Mucosa of descending colon (tissue), 3 donors: ENCODE measurements around the gene ATP5F1A. TPM values are rescaled to one million over a fixed set of nuclear protein-coding genes. Genes with fewer than 3 reads are reported as not detected.

Experiments
- ATAC-seq: fragments of 200-7000 bp; cut with Tn5 transposase; one replicate; pipeline ENCODE4 v1.9.1; 2020; ENCODE audit warnings: mild to moderate bottlenecking, moderate library complexity
- DNase-seq, 3 donors: peaks; one replicate each; pipeline ENCODE4 v3.0.0-alpha.2; 2020
- H3K36me3 ChIP-seq: fragments of 200-600 bp; one replicate; pipeline ENCODE4 v1.8.0; 2021; ENCODE audit warnings: low read depth, mild to moderate bottlenecking
- H3K4me1 ChIP-seq: fragments of 200-600 bp; one replicate; pipeline ENCODE4 v1.8.0; 2021; ENCODE audit warnings: low read depth, mild to moderate bottlenecking
- H3K4me3 ChIP-seq: fragments of 200-600 bp; one replicate; pipeline ENCODE4 v1.8.0; 2021; ENCODE audit warnings: mild to moderate bottlenecking
- H3K9me3 ChIP-seq: fragments of 200-600 bp; one replicate; pipeline ENCODE4 v1.8.0; 2021; ENCODE audit warnings: mild to moderate bottlenecking
- intact Hi-C, 2 donors: fragments of 100-400 bp; cut with DNase I in 1 of 2; cut with micrococcal nuclease in 1 of 2; formaldehyde crosslinking; loops; one replicate each; pipeline versions ENCODE4 v1.11.0 to v1.11.1; 2022; cut with DNase I, micrococcal nuclease
- total RNA-seq, 3 donors: library from RNA; stranded (reverse); fragmentation: NEBNext Ultra II Directional in 2 of 3; extraction: Animal tissue kit (Norgen Biotek cat#: 25700) in 2 of 3; gene quantifications; one replicate each; pipeline versions ENCODE4 v1.2.1 to v1.2.4, GENCODE V29; 2021 to 2023
- TF ChIP-seq, protein P1 (sequence below): fragments of 200-600 bp; IDR thresholded peaks from one replicate; pipeline ENCODE4 v1.8.0; 2022; ENCODE audit warnings: antibody characterized with exemption, mild to moderate bottlenecking
- donor health status: DM: no; HTN: no; CAD: no; lungs with moderate emphysema.
- donor health status: DM: no; HTN: no; CAD: no.
- donor health status: DM: no; HTN: yes; CAD: no.

Gene ATP5F1A
- total RNA-seq, 3 donors from 2014 or later = 476 to 643 (median 622) TPM

DNA sequence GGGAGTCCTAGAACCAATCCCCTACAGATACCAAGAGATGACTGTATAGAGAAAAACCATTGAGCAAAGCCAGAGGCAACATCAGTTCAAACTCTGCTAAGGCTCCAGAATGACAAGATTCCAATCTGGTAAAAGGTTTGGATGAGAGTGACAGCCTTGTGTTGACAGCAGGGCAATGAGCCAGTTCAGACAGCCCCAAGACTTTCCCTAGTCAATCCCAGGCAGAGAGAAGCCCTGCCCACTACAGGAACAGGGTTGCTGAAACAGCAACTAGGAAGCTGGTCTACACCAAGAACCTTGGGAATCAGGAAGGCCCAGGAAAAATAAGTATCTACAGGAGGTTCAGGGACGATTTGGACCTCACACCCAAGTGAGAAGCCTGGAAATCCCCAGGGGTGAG lies 29.3 kb downstream of the ATP5F1A start:
- H3K9me3 ChIP-seq = no peaks in the 10 kb centered on the region
- no peak overlapping the region for H3K4me3 ChIP-seq
- peaks cover 7% of the 10 kb centered on the region for H3K4me1 ChIP-seq
- intact Hi-C loops = no loop called here
- ATAC-seq = peak; percentile 14
- H3K36me3 ChIP-seq = no peaks in the 10 kb centered on the region
- TF ChIP-seq, protein P1, sequence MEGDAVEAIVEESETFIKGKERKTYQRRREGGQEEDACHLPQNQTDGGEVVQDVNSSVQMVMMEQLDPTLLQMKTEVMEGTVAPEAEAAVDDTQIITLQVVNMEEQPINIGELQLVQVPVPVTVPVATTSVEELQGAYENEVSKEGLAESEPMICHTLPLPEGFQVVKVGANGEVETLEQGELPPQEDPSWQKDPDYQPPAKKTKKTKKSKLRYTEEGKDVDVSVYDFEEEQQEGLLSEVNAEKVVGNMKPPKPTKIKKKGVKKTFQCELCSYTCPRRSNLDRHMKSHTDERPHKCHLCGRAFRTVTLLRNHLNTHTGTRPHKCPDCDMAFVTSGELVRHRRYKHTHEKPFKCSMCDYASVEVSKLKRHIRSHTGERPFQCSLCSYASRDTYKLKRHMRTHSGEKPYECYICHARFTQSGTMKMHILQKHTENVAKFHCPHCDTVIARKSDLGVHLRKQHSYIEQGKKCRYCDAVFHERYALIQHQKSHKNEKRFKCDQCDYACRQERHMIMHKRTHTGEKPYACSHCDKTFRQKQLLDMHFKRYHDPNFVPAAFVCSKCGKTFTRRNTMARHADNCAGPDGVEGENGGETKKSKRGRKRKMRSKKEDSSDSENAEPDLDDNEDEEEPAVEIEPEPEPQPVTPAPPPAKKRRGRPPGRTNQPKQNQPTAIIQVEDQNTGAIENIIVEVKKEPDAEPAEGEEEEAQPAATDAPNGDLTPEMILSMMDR = no peak
- DNase-seq = no peak

DNA sequence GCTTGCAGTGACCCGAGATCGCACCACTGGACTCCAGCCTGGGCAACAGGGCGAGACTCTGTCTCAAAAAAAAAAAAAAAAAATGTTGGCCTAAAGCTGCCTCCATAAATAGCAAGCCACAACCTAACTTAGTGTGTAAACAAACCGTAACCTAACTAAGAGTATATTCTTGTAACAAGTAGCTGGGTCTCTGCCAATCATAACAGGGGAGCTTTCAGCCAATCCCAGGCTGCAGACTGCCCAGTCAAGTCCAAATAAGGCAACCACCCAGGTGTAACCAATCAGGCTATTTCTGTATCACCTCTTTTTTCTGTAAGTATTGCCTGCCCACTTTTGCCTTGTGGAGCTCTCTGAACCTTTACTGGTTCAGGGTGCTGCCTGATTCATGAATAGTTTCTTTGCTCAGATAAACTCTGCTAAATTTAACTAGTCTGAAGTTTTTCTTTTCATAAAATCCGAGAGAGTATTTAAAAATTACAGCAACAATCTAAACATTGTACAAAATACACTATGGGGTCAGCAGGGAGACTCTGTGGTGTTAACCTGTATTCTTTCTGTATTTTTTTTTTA lies 30.6 kb downstream of the ATP5F1A start:
- intact Hi-C loops = no loop called here
- no peak overlapping the region for H3K4me3 ChIP-seq
- DNase-seq = no peak
- H3K36me3 ChIP-seq = no peaks in the 10 kb centered on the region
- H3K9me3 ChIP-seq = no peaks in the 10 kb centered on the region
- peak; percentile 60 for ATAC-seq
- TF ChIP-seq, protein P1 = no peak
- peaks cover 7% of the 10 kb centered on the region for H3K4me1 ChIP-seq

DNA sequence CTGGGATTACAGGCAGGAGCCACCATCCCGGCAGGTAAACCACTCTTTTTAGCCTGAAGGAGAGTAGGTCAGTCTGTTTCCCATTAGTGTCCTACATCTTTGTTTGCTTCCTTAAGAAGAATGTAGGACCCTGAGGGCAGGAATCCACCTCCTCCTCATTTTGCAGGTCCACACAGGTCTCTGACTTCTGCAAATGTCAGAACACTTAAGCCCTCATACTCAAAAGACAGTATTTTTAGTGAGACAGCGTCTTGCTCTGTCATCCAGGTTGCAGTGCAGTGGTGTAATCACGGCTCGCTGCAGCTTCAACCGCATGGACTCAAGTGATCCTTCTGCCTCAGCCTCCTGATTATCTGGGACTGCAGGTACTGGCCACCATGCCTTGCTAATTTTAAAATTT lies 35.3 kb downstream of the ATP5F1A start:
- Histone ChIP-seq H3K4me1 (no peaks in the 10 kb centered on the region), H3K36me3 (no peaks in the 10 kb centered on the region), H3K9me3 (no peaks in the 10 kb centered on the region), H3K4me3 (no peak overlapping the region)
- TF ChIP-seq, protein P1 = no peak
- DNase-seq (peak in 1 of 3 donors; percentile 13), ATAC-seq (no peak)
- intact Hi-C loops = no loop called here

DNA sequence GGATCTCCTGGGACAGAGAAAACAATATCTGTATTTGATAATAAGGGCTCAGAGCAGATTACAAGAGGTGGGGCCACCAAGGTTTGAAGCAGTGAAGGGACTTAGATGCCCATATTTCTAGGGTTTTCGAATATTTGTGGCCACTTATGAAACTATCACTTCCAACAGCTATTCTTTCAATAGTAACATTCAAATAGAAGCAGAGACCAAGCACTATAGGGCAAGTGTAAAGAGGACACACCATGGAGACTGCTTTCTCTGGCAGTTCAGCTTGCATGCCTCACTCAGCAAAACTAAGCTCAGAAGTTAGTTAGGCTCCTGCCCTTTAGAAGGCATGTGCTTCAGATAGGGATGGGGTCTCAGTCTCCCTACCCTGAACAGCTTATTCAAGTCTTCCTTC lies 36.3 kb downstream of the ATP5F1A start:
- DNase-seq = no peak
- Histone ChIP-seq H3K4me3 (no peak overlapping the region), H3K4me1 (no peaks in the 10 kb centered on the region), H3K36me3 (no peaks in the 10 kb centered on the region), H3K9me3 (no peaks in the 10 kb centered on the region)
- ATAC-seq = no peak
- TF ChIP-seq, protein P1 = no peak
- intact Hi-C loops = no loop called here

DNA sequence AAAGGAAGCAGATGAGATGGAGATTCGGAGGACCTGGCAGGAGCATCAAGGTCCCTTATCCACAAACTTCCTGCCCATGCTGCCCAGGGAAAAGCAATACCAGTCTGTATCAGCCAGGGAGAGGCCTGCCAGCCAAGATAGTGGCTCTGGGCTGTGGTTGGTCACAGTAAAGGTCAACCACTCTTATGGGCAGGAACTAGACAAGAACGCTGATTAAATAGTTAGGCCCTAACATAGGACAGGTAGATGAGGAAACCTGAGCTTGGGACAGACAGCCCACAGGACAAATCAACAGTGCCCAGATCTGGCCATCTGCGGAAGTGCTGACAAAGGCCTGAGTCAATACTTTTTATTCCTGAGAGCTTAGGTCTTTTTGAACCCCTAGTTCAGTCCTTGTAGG lies 36.7 kb downstream of the ATP5F1A start:
- DNase-seq (no peak), ATAC-seq (no peak)
- Histone ChIP-seq H3K4me1 (no peaks in the 10 kb centered on the region), H3K9me3 (no peaks in the 10 kb centered on the region), H3K36me3 (no peaks in the 10 kb centered on the region), H3K4me3 (no peak overlapping the region)
- TF ChIP-seq, protein P1 = no peak
- intact Hi-C loops = no loop called here

DNA sequence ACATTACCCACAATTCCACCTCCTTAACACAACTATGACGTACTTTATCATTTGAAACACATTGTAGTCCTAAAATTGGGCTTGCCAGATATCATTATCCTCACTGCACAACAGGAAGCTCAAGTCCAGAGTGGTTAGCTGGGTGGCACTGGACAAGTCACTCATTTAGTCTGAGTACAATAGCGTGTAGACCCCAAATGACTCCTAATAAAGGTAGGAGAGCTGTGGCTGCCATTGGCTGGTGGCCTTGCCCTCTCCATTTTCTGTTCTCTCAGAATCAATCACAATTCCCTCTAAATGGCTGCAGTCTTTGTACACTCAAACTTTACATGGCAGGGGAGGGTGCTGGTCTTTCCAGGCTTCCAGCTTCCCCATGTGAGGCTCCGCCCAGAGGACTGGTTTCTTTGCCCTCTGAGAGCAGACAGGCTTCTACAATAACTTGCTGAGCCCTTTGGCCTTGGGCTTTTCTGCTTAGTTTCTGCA lies 37.7 kb downstream of the ATP5F1A start:
- Histone ChIP-seq H3K4me1 (no peaks in the 10 kb centered on the region), H3K36me3 (no peaks in the 10 kb centered on the region), H3K4me3 (no peak overlapping the region), H3K9me3 (no peaks in the 10 kb centered on the region)
- TF ChIP-seq, protein P1 = no peak
- ATAC-seq (peak; percentile 47), DNase-seq (no peak)
- intact Hi-C loops = no loop called here
